PFSK-1 (cell line): Measurements from ENCODE around the gene ULK3.

Source experiments
- FOXP2 ChIP-seq: optimal IDR thresholded peaks from 2 replicates; pipeline ENCODE3; 2011; ENCODE audit warnings: borderline replicate concordance, control low read depth, inconsistent platforms; ENCODE audit not compliant: insufficient read depth; ENCODE audit errors: extremely low read length, extremely low read depth
- POLR2AphosphoS5 ChIP-seq: IDR thresholded peaks from 2 replicates; pipeline ENCODE4 v1.6.1; 2012; ENCODE audit warnings: low read depth, mild to moderate bottlenecking, control low read depth, low read length, moderate library complexity
- SIN3A ChIP-seq: IDR thresholded peaks from 2 replicates; pipeline ENCODE4 v1.6.1; 2012; ENCODE audit warnings: mild to moderate bottlenecking, low read length, moderate library complexity, borderline replicate concordance; ENCODE audit not compliant: insufficient read depth
- TAF1 ChIP-seq: IDR thresholded peaks from 2 replicates; pipeline ENCODE4 v1.6.1; 2012; ENCODE audit warnings: low read length, control low read depth, borderline replicate concordance; ENCODE audit not compliant: insufficient read depth
- TF ChIP-seq, protein P1 (sequence below), 2 experiments: IDR thresholded peaks; 2 replicates each; pipeline versions ENCODE4 v1.6.1 to v1.8.0; 2011 to 2012; ENCODE audit warnings: low read depth in 2 of 2, low read length in 2 of 2, control low read depth in 1 of 2, inconsistent platforms in 1 of 2, mild to moderate bottlenecking in 1 of 2, moderate library complexity in 1 of 2; ENCODE audit not compliant: insufficient read depth in 1 of 2

ULK3 gene

DNA sequence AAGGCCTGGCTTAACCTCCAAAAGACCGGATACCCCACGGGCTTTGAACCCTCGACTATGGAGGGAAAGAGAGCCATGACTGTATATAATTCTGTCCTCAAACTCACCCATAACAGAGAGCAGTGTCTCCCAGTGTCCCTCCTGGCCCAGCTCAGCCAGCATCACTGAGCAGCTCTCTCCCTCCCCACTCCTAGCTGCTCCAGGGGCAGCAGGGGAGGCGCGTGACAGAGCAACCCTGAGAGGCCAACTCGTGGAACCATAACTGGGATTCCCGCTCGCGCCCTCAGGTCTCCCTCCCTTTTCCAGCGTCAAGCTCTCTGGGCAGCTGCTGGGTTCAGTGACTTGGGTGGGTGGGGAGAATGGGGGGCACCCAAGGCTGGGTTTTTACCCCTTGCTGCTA is 17.1 kb downstream of the ULK3 start:
- no peak for TF ChIP-seq POLR2AphosphoS5

GRCh38 chr15:74824976-74825375 is 18.0 kb downstream of the ULK3 start:
- TF ChIP-seq FOXP2 (no peak), SIN3A (no peak), POLR2AphosphoS5 (no peak), TAF1 (no peak)
- TF ChIP-seq, protein P1, sequence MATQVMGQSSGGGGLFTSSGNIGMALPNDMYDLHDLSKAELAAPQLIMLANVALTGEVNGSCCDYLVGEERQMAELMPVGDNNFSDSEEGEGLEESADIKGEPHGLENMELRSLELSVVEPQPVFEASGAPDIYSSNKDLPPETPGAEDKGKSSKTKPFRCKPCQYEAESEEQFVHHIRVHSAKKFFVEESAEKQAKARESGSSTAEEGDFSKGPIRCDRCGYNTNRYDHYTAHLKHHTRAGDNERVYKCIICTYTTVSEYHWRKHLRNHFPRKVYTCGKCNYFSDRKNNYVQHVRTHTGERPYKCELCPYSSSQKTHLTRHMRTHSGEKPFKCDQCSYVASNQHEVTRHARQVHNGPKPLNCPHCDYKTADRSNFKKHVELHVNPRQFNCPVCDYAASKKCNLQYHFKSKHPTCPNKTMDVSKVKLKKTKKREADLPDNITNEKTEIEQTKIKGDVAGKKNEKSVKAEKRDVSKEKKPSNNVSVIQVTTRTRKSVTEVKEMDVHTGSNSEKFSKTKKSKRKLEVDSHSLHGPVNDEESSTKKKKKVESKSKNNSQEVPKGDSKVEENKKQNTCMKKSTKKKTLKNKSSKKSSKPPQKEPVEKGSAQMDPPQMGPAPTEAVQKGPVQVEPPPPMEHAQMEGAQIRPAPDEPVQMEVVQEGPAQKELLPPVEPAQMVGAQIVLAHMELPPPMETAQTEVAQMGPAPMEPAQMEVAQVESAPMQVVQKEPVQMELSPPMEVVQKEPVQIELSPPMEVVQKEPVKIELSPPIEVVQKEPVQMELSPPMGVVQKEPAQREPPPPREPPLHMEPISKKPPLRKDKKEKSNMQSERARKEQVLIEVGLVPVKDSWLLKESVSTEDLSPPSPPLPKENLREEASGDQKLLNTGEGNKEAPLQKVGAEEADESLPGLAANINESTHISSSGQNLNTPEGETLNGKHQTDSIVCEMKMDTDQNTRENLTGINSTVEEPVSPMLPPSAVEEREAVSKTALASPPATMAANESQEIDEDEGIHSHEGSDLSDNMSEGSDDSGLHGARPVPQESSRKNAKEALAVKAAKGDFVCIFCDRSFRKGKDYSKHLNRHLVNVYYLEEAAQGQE (IDR thresholded peaks at IDR 0.05; ENCODE audit: insufficient read depth in 1 of 2, low read depth in 2 of 2, low read length in 2 of 2), result no peak; a peak in 1 of 4 replicates

DNA sequence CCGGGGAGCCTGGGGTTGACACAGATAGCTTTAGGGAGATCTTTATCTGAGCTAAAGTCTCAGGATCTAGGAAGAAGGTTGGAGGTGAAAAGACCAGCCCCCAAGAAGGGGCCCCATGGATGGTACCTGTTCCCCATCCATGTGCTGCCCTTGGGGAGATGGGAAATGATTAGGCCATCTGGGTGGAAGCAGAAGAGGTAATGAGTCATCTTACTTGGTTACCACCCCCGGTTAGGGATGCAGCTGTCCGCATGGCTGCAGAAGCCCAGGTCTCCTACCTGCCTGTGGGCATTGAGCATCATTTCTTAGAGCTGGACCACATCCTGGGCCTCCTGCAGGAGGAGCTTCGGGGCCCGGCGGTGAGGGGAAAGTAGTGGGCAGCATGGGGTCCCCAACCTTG is 19.6 kb downstream of the ULK3 start:
- TF ChIP-seq, protein P1 (IDR thresholded peaks at IDR 0.05; ENCODE audit: insufficient read depth in 1 of 2, low read depth in 2 of 2, low read length in 2 of 2), result no peak
- TF ChIP-seq POLR2AphosphoS5, result no peak
- TF ChIP-seq TAF1, result no peak
- no peak for TF ChIP-seq SIN3A
- TF ChIP-seq FOXP2, result no peak

- TF ChIP-seq, protein P1 (IDR thresholded peaks at IDR 0.05; ENCODE audit: insufficient read depth in 1 of 2, low read depth in 2 of 2, low read length in 2 of 2), result no peak
- TF ChIP-seq TAF1, result no peak
- TF ChIP-seq FOXP2, result no peak
- no peak for TF ChIP-seq SIN3A
- TF ChIP-seq POLR2AphosphoS5, result no peak
These were observed 20.7 kb downstream of the ULK3 start for GRCh38 chr15:74822233-74822632.

DNA sequence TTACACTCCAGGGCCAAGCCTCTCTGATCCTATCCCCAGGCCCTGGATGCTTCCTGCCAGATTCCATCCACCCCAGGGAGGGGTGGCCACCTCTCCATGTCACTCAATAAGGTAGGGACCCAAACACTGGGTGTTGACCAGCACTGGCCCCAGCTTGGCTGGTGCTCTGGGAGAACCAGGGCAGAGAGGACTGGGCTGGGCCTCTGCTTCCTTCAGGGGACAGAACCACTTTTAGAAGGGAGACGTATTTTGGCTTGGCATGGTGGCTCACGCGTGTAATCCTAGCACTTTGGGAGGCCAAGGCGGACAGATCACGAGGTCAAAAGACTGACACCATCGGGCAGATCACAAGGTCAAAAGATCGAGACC is 21.2 kb downstream of the ULK3 start:
- TF ChIP-seq, protein P1 (IDR thresholded peaks at IDR 0.05; ENCODE audit: insufficient read depth in 1 of 2, low read depth in 2 of 2, low read length in 2 of 2), result no peak
- no peak for TF ChIP-seq TAF1
- no peak for TF ChIP-seq FOXP2
- no peak for TF ChIP-seq POLR2AphosphoS5
- no peak for TF ChIP-seq SIN3A
